ENCODE measurements around the gene SLC30A3. TPM values are rescaled to one million over a fixed set of nuclear protein-coding genes. Genes with fewer than 3 reads are reported as not detected.

Gene SLC30A3
- total RNA-seq, 4 donors from 2014 or later, result 0.35 TPM; not detected in 3

GRCh38 chr2:27284996-27285395 is 22.1 kb upstream of the SLC30A3 start:
- Histone ChIP-seq H3K36me3 (no peaks in the 10 kb centered on the region), H3K4me1 (no peaks in the 10 kb centered on the region), H3K27ac (no peak overlapping the region), H3K27me3 (no peaks in the 10 kb centered on the region), H3K9me3 (no peaks in the 10 kb centered on the region), H3K4me3 (no peak overlapping the region)
- no peak for DNase-seq
- TF ChIP-seq, protein P1, sequence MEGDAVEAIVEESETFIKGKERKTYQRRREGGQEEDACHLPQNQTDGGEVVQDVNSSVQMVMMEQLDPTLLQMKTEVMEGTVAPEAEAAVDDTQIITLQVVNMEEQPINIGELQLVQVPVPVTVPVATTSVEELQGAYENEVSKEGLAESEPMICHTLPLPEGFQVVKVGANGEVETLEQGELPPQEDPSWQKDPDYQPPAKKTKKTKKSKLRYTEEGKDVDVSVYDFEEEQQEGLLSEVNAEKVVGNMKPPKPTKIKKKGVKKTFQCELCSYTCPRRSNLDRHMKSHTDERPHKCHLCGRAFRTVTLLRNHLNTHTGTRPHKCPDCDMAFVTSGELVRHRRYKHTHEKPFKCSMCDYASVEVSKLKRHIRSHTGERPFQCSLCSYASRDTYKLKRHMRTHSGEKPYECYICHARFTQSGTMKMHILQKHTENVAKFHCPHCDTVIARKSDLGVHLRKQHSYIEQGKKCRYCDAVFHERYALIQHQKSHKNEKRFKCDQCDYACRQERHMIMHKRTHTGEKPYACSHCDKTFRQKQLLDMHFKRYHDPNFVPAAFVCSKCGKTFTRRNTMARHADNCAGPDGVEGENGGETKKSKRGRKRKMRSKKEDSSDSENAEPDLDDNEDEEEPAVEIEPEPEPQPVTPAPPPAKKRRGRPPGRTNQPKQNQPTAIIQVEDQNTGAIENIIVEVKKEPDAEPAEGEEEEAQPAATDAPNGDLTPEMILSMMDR (IDR thresholded peaks at IDR 0.05), result no peak
- no peak for TF ChIP-seq POLR2A (IDR thresholded peaks at IDR 0.05)

GRCh38 chr2:27282892-27283291 is 20.0 kb upstream of the SLC30A3 start:
- no peaks in the 10 kb centered on the region for H3K9me3 ChIP-seq
- no peak for TF ChIP-seq POLR2A (IDR thresholded peaks at IDR 0.05)
- TF ChIP-seq, protein P1 (IDR thresholded peaks at IDR 0.05), result no peak
- no peak overlapping the region for H3K27ac ChIP-seq
- no peaks in the 10 kb centered on the region for H3K27me3 ChIP-seq
- no peaks in the 10 kb centered on the region for H3K36me3 ChIP-seq
- H3K4me3 ChIP-seq, result no peak overlapping the region
- no peaks in the 10 kb centered on the region for H3K4me1 ChIP-seq
- no peak for DNase-seq

- H3K9me3 ChIP-seq, result no peaks in the 10 kb centered on the region
- TF ChIP-seq, protein P1 (IDR thresholded peaks at IDR 0.05), result no peak
- no peak for TF ChIP-seq POLR2A (IDR thresholded peaks at IDR 0.05)
- H3K27ac ChIP-seq, result no peak within 1 kb of the TSS
- DNase-seq, result no peak
- no peaks in the 10 kb centered on the region for H3K4me1 ChIP-seq
- no peaks in the 10 kb centered on the region for H3K27me3 ChIP-seq
- H3K4me3 ChIP-seq, result no peak within 1 kb of the TSS
- no peaks in the 10 kb centered on the region for H3K36me3 ChIP-seq
Observed at GRCh38 chr2:27281855-27282559, 19.2 kb upstream of the SLC30A3 start, which contains the start of gene TRIM54. TSS of gene TRIM54 (plus strand) at chr2:27282429. CDS start at chr2:27282732, 303 bp downstream.

- H3K27me3 ChIP-seq, result no peaks in the 10 kb centered on the region
- DNase-seq, result no peak
- no peaks in the 10 kb centered on the region for H3K36me3 ChIP-seq
- no peaks in the 10 kb centered on the region for H3K9me3 ChIP-seq
- H3K27ac ChIP-seq, result no peak overlapping the region
- H3K4me3 ChIP-seq, result no peak overlapping the region
- H3K4me1 ChIP-seq, result no peaks in the 10 kb centered on the region
- TF ChIP-seq POLR2A (IDR thresholded peaks at IDR 0.05), result no peak
- TF ChIP-seq, protein P1 (IDR thresholded peaks at IDR 0.05), result no peak
Observed at GRCh38 chr2:27281442-27281841, 18.6 kb upstream of the SLC30A3 start.

DNA sequence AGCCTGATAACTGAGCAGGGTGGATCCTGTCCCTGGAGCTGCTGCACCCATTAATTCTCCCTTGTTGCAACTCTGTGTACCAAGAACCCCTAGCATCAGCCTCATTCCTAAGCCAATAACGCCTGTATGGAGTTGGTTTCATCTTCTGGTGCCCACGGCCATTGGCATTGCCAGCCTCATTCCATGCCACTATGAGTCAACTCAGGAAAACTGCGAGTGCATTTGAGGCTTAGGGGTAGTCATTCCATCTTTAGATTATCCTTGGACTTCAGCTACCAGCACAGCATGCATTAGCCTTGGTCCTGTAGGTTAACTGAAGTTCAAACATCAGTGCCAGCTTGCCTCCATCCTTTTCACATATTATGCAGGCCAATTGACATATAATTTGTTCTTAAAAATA is 18.0 kb upstream of the SLC30A3 start:
- Histone ChIP-seq H3K27me3 (no peaks in the 10 kb centered on the region), H3K4me3 (no peak overlapping the region), H3K9me3 (no peaks in the 10 kb centered on the region), H3K4me1 (no peaks in the 10 kb centered on the region), H3K36me3 (no peaks in the 10 kb centered on the region), H3K27ac (no peak overlapping the region)
- TF ChIP-seq, protein P1 (IDR thresholded peaks at IDR 0.05), result no peak
- TF ChIP-seq POLR2A (IDR thresholded peaks at IDR 0.05), result no peak
- no peak for DNase-seq

All from Peyer's patch (tissue), 4 donors.